HEK293T (cell line): ENCODE data around the gene CAPN11.

Source experiments
- BHLHE40 ChIP-seq: fragments of 450-650 bp; IDR thresholded peaks from 2 replicates; pipeline ENCODE4 v1.6.1; 2016; ENCODE audit warnings: mild to moderate bottlenecking, moderate library complexity, borderline replicate concordance
- CTBP1 ChIP-seq: fragments of 450-650 bp; IDR thresholded peaks from 2 replicates; pipeline ENCODE4 v1.6.1; 2016; ENCODE audit warnings: borderline replicate concordance
- L3MBTL2 ChIP-seq: fragments of 450-650 bp; conservative IDR thresholded peaks from 2 replicates; pipeline ENCODE4 v1.6.1; 2016; ENCODE audit warnings: mild to moderate bottlenecking
- SP1 ChIP-seq: fragments of 450-650 bp; IDR thresholded peaks from 2 replicates; pipeline ENCODE4 v1.6.1; 2017
- SUZ12 ChIP-seq: fragments of 450-650 bp; IDR thresholded peaks from 2 replicates; pipeline ENCODE4 v1.6.1; 2016; ENCODE audit warnings: mild to moderate bottlenecking
- TARDBP ChIP-seq: fragments of 450-650 bp; IDR thresholded peaks from 2 replicates; pipeline ENCODE4 v1.6.1; 2016

GRCh38 chr6:44207966-44208365 lies 49.3 kb downstream of the CAPN11 start:
- TF ChIP-seq BHLHE40 (no peak), SP1 (no peak), L3MBTL2 (no peak), SUZ12 (no peak), CTBP1 (no peak), TARDBP (no peak)
